NCI-H526 (cell line): ENCODE results near the gene OXCT1.

Experiments used
- DNase-seq, 2 experiments: peaks; one replicate each; lab custom pipeline; 2025; lab: John Stamatoyannopoulos, UW

OXCT1 gene

GRCh38 chr5:41869724-41870626, at the start of gene OXCT1:
Gene OXCT1, minus strand, starts transcription at chr5:41870425. Its CDS starts 67 bp downstream, at chr5:41870358.
- DNase-seq, result peak; percentile 73 to 94

- DNase-seq, result no peak
Measured at GRCh38 chr5:41918105-41918504, 47.9 kb upstream of the OXCT1 start.

DNA sequence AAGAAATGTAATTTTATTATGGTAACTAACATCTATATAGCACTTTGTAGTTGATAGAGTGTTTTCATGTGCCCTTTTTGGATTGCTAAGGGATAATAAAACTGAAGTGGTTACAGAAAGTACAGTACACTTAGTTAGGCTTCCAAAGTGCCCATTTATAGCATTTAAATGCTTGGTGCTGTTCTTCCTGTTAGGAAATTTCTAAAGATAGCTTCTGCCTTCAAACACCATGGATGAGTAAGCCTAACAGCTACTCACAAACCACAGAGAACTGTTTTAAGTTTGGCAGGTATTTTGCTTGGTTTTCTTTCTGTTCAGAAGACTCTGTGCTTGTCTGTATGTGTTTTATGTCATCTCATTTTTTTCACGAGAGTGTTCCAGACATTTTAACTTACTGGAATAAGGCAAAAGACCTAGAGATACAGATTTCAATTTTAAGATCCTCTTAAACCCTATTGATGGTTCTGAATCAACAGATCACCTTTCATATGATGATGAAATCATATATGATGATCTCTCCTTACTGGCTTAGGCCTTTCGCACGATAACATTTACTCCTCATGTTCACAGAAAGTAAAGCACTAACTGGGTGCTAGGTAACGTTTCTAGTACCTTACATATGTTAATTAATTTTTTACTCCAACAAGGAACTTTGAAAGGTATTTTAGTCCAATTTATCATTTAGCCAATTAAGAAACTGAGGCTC, 38.3 kb upstream of the OXCT1 start:
- DNase-seq, result no peak

- no peak for DNase-seq
Measured at GRCh38 chr5:41906151-41906550, 35.9 kb upstream of the OXCT1 start.

GRCh38 chr5:41903892-41904799, 33.9 kb upstream of the OXCT1 start, which contains the start of gene RIMOC1:
Gene RIMOC1, plus strand, starts transcription at chr5:41904344. Its CDS starts 24 bp downstream, at chr5:41904368.
- DNase-seq, result peak; percentile 100

DNA sequence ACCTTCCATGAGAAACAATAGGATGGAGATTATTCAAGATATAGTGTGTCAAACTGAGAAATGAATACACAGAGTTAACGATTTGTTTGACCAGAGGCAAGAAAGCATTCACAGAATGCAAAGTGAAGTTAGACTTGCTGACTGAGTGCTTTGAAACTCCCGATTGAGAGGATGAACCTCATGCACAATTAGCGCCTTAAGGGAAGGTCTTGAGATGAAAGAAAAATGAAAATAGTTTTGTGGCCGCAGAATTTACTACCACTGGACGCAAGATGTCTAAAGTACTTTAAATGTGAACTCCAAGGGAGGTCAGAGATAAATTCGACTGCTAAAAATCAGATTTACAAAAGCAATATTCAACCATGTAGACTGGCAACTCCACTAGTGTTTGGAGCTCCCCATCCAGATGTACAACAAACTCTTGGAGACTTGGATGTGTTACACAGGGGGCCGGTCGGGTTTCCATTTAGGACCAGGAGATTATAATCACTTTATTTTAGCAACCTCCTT, 33.2 kb upstream of the OXCT1 start:
- DNase-seq, result no peak

GRCh38 chr5:41896230-41896629, 26.0 kb upstream of the OXCT1 start:
- DNase-seq, result no peak

DNA sequence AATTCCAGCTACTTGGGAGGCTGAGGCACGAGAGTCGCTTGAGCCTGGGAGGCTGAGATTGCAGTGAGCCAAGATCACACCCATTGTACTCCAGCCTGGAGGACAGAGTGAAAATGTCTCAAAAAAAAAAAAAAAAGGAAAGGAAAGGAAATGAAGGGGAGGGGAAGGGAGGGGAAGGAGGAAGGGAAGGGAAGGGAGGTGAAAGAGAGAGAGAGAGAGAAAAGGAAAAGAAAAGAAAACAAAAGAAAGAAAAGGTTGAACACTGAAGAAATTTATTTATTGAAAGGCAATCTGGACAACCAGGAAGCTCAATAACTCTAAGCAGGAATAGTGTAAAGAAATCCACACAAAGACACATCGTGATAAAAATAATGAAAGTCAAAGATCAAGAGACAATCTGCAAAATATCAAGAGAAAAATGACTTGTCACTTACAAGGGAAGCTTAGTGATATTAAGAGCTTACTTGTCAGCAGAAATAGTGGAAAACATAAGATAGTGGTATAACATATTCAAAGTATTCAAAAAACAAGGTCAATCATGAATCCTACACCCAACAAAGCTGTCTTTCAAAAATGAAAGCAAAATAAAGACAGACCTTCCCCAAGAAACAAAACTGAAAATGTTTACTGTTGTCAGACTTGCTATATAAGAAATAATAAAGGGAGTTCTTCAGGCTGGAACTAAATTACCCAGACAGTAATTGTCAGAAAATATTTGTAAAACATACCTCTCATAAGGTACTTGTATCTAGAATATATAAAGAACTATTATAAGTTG, 23.0 kb upstream of the OXCT1 start:
- no peak for DNase-seq

- no peak for DNase-seq
Measured at GRCh38 chr5:41892031-41892430, 21.8 kb upstream of the OXCT1 start.

- DNase-seq, result no peak
Measured at GRCh38 chr5:41891066-41891707, 21.0 kb upstream of the OXCT1 start.

DNA sequence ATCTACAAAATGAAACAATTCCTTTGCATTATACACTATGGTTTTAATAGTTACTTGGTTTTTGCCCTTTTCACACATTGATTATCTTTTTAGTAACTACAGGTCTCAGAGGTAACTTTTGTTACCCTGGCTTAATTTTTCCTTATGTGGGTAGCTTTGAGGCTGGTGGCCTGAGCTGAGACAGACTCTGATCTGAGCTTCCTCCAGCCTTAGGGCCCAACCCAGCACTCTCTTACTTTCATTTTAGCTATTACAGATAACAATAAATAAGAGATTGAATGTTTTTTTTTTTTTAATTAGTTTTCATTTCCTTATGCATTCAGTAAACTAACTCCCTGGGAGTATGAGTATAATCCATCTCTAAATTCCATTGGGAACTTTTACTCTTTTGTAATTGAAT, 15.1 kb upstream of the OXCT1 start:
- no peak for DNase-seq

- DNase-seq, result no peak
Measured at GRCh38 chr5:41883936-41884335, 13.7 kb upstream of the OXCT1 start.

GRCh38 chr5:41883243-41883642, 13.0 kb upstream of the OXCT1 start:
- no peak for DNase-seq

DNA sequence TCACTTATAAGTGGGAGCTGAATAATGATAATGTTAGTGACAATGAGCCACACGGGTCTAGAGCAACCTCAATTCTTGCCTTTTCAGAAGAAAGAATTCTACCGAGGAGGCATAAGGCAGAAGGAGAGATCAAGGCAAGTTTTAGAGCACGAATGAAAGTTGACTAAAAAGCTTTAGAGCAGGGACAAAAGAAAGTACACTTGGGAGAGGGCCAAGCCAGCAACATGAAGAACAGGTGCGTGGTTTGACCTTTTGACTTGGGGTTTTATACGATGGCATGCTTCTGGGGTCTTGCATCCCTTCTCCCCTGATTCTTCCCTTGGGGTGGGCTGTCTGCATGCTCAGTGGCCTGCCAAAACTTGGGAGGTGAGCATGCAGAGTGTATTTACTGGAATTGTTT, 12.5 kb upstream of the OXCT1 start:
- no peak for DNase-seq

- no peak for DNase-seq
Measured at GRCh38 chr5:41878643-41879478, 8.6 kb upstream of the OXCT1 start.

- no peak for DNase-seq
Measured at GRCh38 chr5:41878173-41878572, 7.9 kb upstream of the OXCT1 start.

DNA sequence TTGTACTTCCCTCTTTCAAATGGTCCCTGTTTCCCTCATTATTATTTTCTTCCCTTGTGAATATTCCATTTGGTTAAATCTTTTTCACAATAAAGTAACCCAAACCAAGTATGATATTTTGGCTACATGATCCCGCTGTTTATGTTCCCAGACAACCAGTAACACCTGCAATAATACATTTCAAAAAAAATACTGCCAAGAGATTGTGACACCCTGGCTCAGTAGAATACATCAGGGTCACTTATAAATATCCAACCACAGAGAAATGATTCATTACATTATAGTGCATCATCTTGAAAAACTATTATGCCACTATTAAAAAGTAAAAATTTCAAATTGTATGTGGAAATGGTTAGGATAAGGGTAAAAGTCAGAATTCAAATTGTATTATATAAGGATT, 7.2 kb upstream of the OXCT1 start:
- no peak for DNase-seq

- DNase-seq, result no peak
Measured at GRCh38 chr5:41876678-41877077, 6.5 kb upstream of the OXCT1 start.

- no peak for DNase-seq
Measured at GRCh38 chr5:41875121-41875520, 4.9 kb upstream of the OXCT1 start.
